AG09319 (cell line): ENCODE measurements around the gene RAD51B.

ENCODE experiments used
- DNase-seq: peaks from one replicate; pipeline ENCODE4 v3.0.0-alpha.2; 2010; ENCODE audit warnings: low read depth; ENCODE audit errors: extremely low read depth
- TF ChIP-seq, protein P1 (sequence below): IDR thresholded peaks from 2 replicates; pipeline ENCODE4 v1.5.1; 2011; ENCODE audit warnings: low read depth, mild to moderate bottlenecking, inconsistent platforms, low read length, moderate library complexity

Gene RAD51B

GRCh38 chr14:68146818-68147217 lies 327.2 kb downstream of the RAD51B start:
- TF ChIP-seq, protein P1, sequence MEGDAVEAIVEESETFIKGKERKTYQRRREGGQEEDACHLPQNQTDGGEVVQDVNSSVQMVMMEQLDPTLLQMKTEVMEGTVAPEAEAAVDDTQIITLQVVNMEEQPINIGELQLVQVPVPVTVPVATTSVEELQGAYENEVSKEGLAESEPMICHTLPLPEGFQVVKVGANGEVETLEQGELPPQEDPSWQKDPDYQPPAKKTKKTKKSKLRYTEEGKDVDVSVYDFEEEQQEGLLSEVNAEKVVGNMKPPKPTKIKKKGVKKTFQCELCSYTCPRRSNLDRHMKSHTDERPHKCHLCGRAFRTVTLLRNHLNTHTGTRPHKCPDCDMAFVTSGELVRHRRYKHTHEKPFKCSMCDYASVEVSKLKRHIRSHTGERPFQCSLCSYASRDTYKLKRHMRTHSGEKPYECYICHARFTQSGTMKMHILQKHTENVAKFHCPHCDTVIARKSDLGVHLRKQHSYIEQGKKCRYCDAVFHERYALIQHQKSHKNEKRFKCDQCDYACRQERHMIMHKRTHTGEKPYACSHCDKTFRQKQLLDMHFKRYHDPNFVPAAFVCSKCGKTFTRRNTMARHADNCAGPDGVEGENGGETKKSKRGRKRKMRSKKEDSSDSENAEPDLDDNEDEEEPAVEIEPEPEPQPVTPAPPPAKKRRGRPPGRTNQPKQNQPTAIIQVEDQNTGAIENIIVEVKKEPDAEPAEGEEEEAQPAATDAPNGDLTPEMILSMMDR = no peak
- DNase-seq = peak; percentile 92

DNA sequence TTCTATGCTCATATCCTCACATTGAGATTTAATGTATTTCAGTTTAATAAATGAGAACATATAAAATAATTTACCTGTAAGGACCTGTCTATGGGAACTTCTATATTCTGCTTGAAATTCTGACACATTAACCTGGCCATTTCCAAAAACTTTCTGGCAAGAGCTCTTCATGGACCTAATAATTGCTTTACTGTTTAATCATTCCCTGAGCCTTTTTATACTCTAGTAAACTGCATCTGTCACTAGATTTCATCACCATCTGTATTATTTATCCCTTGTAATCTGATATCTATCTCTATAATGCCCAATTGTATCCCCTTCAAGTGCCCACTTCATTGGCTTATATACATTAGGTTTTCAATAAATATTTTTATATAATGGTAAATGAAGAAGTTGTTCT lies 327.7 kb downstream of the RAD51B start:
- DNase-seq = no peak
- TF ChIP-seq, protein P1 = no peak

GRCh38 chr14:68148276-68148675 lies 328.7 kb downstream of the RAD51B start:
- TF ChIP-seq, protein P1 = no peak
- no peak for DNase-seq

DNA sequence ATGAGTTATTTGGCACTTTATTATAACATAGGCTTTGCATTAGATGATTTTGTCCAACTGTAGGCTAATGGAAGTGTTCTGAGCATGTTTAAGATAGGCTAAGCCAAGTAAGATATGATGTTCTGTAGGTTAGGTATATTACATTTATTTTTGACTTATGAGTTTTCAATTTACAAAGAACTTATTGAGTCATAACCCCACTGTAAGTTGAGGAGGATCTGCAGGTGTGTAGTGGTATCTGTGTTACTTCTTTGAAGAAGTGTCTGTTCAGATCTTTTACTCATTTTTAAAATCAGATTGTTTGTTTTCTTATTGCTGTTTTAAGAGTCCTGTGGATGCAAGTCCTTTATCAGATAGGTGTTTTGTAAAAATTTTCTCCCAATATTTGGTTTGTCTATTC lies 329.2 kb downstream of the RAD51B start:
- DNase-seq = no peak
- TF ChIP-seq, protein P1 = no peak

DNA sequence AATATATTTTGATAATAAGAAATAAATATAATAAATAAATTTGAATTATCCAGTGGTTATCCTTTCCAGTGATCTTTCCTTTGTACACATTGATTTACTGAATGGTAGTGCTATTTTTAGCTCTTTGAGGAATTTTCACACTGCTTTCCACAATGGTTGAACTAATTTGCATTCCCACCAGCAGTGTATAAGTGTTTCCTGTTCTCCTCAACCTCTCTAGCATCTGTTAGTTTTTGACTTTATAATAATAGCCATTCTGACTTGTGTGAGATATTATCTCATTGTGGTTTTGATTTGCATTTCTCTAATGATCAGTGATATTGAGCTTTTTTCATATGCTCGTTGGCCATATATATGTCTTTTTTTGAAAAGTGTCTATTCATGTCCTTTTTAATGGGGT lies 333.7 kb downstream of the RAD51B start:
- TF ChIP-seq, protein P1 = no peak
- no peak for DNase-seq

DNA sequence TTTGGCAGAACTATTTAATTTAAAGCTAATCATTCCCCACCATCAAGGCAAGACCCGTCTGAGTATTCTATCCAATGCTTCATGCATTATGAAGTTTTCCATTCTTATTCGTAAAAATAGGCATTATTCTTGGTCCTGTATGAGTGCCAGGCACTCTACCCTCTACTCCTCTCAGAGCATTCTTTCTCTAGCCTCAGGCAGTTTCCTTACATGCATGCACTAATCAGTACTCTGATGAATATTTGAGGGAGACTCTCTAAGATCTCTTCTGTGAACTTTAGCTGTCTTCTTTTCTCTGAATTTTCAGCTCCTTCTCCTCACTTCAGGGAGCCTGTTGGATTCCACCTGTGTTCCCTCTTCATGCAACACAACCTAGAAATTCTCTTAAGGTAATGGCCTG lies 334.7 kb downstream of the RAD51B start:
- DNase-seq = no peak
- TF ChIP-seq, protein P1 = no peak

DNA sequence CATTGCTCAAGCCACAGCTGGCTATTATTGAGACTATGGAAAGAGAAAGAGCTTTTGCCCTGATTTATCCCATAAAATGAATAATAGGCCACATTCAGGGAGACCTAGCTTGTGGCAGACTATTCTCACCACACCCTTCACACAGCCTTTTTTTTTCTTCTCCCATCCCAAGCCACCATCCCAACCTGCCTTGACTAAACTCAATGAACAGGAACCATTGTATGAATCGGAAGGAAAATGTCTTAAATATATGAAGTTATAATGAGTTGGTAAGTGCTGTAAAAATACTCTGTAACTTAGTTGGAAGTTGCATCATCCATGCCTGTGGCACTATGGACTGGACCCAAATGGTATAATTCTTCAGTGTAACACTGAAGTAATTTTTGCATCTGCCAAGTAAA lies 338.4 kb downstream of the RAD51B start:
- TF ChIP-seq, protein P1 = no peak
- peak; percentile 58 for DNase-seq
